Measurements from ENCODE around the gene PDE4D.

GRCh38 chr5:59769832-59770231 lies 123.7 kb downstream of the PDE4D start:
- no peak for TF ChIP-seq POLR2AphosphoS5 (IDR thresholded peaks at IDR 0.05; ENCODE audit: low read depth, low read length)
- no peak for TF ChIP-seq TAF1 (IDR thresholded peaks at IDR 0.05; ENCODE audit: borderline replicate concordance, insufficient read depth, low read length)
- TF ChIP-seq REST (IDR thresholded peaks at IDR 0.05; ENCODE audit: insufficient read depth in 1 of 2, low read depth in 2 of 2, low read length in 2 of 2), result no peak
